Naive thymus-derived CD8-positive, alpha-beta T cell (primary cell): ENCODE data around the gene CD4. TPM values are rescaled to one million over a fixed set of nuclear protein-coding genes. Genes with fewer than 3 reads are reported as not detected.

Experiments
- ATAC-seq, 2 donors: fragments of 150-1000 bp; cut with Tn5 transposase in 1 of 2; sonication (Bioruptor Pico), chemical (Tn5 transposase) in 1 of 2; 1 replicate in 1 of 2; 2 replicates in 1 of 2; pipeline ENCODE4 v1.10.0; 2021; ENCODE audit warnings: mild to moderate bottlenecking in 2 of 2, moderate library complexity in 2 of 2
- POLR2A ChIA-PET: fragments of 350-600 bp; sonication (Branson Sonifier 250); formaldehyde crosslinking; loops from one replicate; lab custom pipeline; 2021; ENCODE audit warnings: antibody characterized with exemption; lab: Charles Lee
- DNase-seq, 10 donors: peaks; one replicate each; pipeline versions ENCODE4 v3.0.0 to v3.0.0-alpha.2; 2020 to 2022
- H3K27ac Mint-ChIP-seq, 10 donors: one replicate each; pipeline ENCODE4 v1.8.0; 2020 to 2022; ENCODE audit warnings: mild to moderate bottlenecking in 10 of 10, mixed read lengths in 10 of 10, moderate library complexity in 4 of 10, inconsistent platforms in 1 of 10
- H3K27me3 Mint-ChIP-seq, 5 donors: one replicate each; pipeline ENCODE4 v1.8.0; 2021 to 2022; ENCODE audit warnings: mixed read lengths in 5 of 5
- H3K36me3 Mint-ChIP-seq, 3 donors: one replicate each; pipeline ENCODE4 v1.8.0; 2020 to 2022; ENCODE audit warnings: mixed read lengths in 3 of 3, mild to moderate bottlenecking in 2 of 3, inconsistent platforms in 1 of 3
- H3K4me1 Mint-ChIP-seq, 4 donors: one replicate each; pipeline ENCODE4 v1.8.0; 2021 to 2022; ENCODE audit warnings: mixed read lengths in 4 of 4
- H3K4me3 Mint-ChIP-seq, 10 donors: one replicate each; pipeline ENCODE4 v1.8.0; 2020 to 2022; ENCODE audit warnings: mild to moderate bottlenecking in 10 of 10, mixed read lengths in 10 of 10, moderate library complexity in 6 of 10, inconsistent platforms in 1 of 10
- H3K9me3 Mint-ChIP-seq, 9 donors: one replicate each; pipeline ENCODE4 v1.8.0; 2020 to 2022; ENCODE audit warnings: mixed read lengths in 9 of 9, mild to moderate bottlenecking in 3 of 9, inconsistent platforms in 1 of 9, moderate library complexity in 1 of 9
- polyA plus RNA-seq, 3 donors: library from polyadenylated mRNA; unstranded; fragments of 300-500 nt; fragmentation: Illumina TruSeq; gene quantifications; one replicate each; pipeline ENCODE4 v1.2.3, GENCODE V29; 2021
- total RNA-seq, 8 experiments: library from RNA in 2 of 8; stranded (reverse) in 2 of 8; gene quantifications; one replicate each; pipeline ENCODE4 v1.2.3 and lab custom pipeline; 2021 to 2026

The CD4 gene
- total and polyA plus RNA-seq, 5 experiments from 2014 or later = 0.39 to 1.5 (median 1.3) TPM

- Mint-ChIP-seq H3K27me3 (peaks cover 19 to 80% (median 61%) of the 10 kb centered on the region in 5 donors), H3K4me1 (peaks cover 20 to 46% (median 41%) of the 10 kb centered on the region in 4 donors), H3K27ac (peak within 1 kb of the TSS in 7 of 10 donors; percentile 41 to 90 (median 67)), H3K4me3 (peak within 1 kb of the TSS; percentile 54 to 94 (median 72)), H3K9me3 (no peaks in the 10 kb centered on the region), H3K36me3 (no peaks in the 10 kb centered on the region)
- DNase-seq (peak in 1 of 10 donors; percentile 51), ATAC-seq (peak in 1 of 2 donors; percentile 46)
- POLR2A ChIA-PET = no interaction called here
These were observed 17.0 kb upstream of the CD4 start, which contains the start of gene LAG3 for GRCh38 chr12:6772331-6772695. Gene LAG3 (plus strand): TSS chr12:6772520. CDS start chr12:6772853, 333 bp downstream.

GRCh38 chr12:6772726-6773589, 16.4 kb upstream of the CD4 start:
- H3K4me1 Mint-ChIP-seq = peaks cover 20 to 40% (median 36%) of the 10 kb centered on the region in 4 donors
- no peaks in the 10 kb centered on the region for H3K9me3 Mint-ChIP-seq
- no peaks in the 10 kb centered on the region for H3K36me3 Mint-ChIP-seq
- H3K27me3 Mint-ChIP-seq = peaks cover 15 to 80% (median 54%) of the 10 kb centered on the region in 5 donors
- peak overlapping the region in 2 of 10 donors; percentile 43 to 79 for H3K27ac Mint-ChIP-seq
- H3K4me3 Mint-ChIP-seq = peak overlapping the region in 9 of 10 donors; percentile 30 to 94 (median 64)
- ATAC-seq (no peak), DNase-seq (peak in 1 of 10 donors; percentile 45)
- POLR2A ChIA-PET = interaction anchor here (0.6 to 1.6 kb wide), 4 partner anchors 9 to 56 kb away, joined by 3 to 5 read pairs (median 4); partner anchors contain the start of gene MLF2

DNA sequence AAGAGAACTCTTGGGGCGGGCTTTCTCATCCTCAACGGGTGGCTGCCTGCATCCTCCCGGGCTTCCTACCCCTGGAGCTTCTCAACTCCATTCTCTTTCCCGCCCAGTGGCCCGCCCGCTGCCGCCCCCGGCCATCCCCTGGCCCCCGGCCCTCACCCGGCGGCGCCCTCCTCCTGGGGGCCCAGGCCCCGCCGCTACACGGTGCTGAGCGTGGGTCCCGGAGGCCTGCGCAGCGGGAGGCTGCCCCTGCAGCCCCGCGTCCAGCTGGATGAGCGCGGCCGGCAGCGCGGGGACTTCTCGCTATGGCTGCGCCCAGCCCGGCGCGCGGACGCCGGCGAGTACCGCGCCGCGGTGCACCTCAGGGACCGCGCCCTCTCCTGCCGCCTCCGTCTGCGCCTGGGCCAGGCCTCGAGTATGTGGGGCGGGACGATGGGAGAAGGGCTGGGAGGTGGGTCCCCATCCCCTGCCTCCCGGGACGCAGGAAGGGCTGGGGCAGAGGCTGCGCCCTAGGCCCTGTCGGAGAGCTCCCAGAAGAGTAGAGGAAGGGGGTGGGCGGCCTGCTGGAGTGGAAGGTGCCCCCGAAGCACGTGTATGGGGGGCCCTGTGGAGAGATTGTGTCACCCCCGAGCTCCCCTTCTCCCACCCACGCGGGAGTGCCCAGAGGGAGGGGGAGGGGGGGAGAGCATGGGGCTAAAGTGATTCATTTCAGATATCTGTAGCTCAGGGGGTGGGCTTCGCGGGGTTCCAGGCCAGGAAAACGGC, 15.6 kb upstream of the CD4 start:
- H3K27me3 Mint-ChIP-seq = peaks cover 13 to 80% (median 50%) of the 10 kb centered on the region in 5 donors
- peaks cover 25 to 47% (median 41%) of the 10 kb centered on the region in 4 donors for H3K4me1 Mint-ChIP-seq
- peak in 1 of 2 donors; percentile 38 for ATAC-seq
- H3K4me3 Mint-ChIP-seq = peak overlapping the region in 9 of 10 donors; percentile 58 to 94 (median 81)
- peak in 1 of 10 donors; percentile 58 for DNase-seq
- H3K27ac Mint-ChIP-seq = peak overlapping the region in 6 of 10 donors; percentile 39 to 98 (median 85)
- H3K36me3 Mint-ChIP-seq = no peaks in the 10 kb centered on the region
- POLR2A ChIA-PET = interaction anchor here (1.1 to 1.7 kb wide), 4 partner anchors 13 to 55 kb away, joined by 3 to 5 read pairs (median 5); partner anchors contain the start of gene MLF2
- H3K9me3 Mint-ChIP-seq = no peaks in the 10 kb centered on the region

DNA sequence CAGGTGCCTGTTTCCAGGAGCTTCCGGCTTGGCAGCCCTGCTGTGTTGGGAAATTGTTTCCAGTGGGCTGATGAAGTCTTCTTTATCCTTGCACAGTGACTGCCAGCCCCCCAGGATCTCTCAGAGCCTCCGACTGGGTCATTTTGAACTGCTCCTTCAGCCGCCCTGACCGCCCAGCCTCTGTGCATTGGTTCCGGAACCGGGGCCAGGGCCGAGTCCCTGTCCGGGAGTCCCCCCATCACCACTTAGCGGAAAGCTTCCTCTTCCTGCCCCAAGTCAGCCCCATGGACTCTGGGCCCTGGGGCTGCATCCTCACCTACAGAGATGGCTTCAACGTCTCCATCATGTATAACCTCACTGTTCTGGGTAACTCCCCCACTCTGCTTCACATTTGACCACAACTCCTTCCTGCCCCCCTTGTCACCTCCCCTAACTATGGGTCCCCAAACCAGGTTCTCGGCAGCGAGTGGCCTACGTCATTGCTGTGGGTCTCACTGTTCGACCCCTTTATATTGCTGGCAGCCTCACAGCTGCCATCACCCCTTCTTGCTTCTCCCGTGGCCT, 14.7 kb upstream of the CD4 start:
- DNase-seq (peak in 5 of 10 donors; percentile 45 to 64 (median 53)), ATAC-seq (peak; percentile 25 to 71)
- Mint-ChIP-seq H3K9me3 (no peaks in the 10 kb centered on the region), H3K4me1 (peaks cover 30 to 51% (median 45%) of the 10 kb centered on the region in 4 donors), H3K36me3 (no peaks in the 10 kb centered on the region), H3K27ac (peak overlapping the region; percentile 19 to 98 (median 84)), H3K4me3 (peak overlapping the region; percentile 70 to 94 (median 80)), H3K27me3 (peaks cover 11 to 74% (median 42%) of the 10 kb centered on the region in 5 donors)
- POLR2A ChIA-PET = interaction anchor here (1.6 to 1.7 kb wide), 2 partner anchors 12 to 17 kb away, joined by 5 read pairs; no protein-coding TSS in a partner anchor

GRCh38 chr12:6775185-6776174, 13.8 kb upstream of the CD4 start:
- POLR2A ChIA-PET = interaction anchor here (1.7 kb wide), 1 partner anchor 17 kb away, joined by 5 read pairs; no protein-coding TSS in a partner anchor
- no peaks in the 10 kb centered on the region for H3K36me3 Mint-ChIP-seq
- H3K27me3 Mint-ChIP-seq = peaks cover 11 to 65% (median 36%) of the 10 kb centered on the region in 5 donors
- peak overlapping the region in 8 of 10 donors; percentile 41 to 98 (median 84) for H3K27ac Mint-ChIP-seq
- DNase-seq (peak in 1 of 10 donors; percentile 54), ATAC-seq (no peak)
- H3K4me3 Mint-ChIP-seq = peak overlapping the region; percentile 70 to 94 (median 80)
- peaks cover 30 to 51% (median 45%) of the 10 kb centered on the region in 4 donors for H3K4me1 Mint-ChIP-seq
- H3K9me3 Mint-ChIP-seq = no peaks in the 10 kb centered on the region

GRCh38 chr12:6777386-6777785, 11.9 kb upstream of the CD4 start:
- Mint-ChIP-seq H3K27me3 (peaks cover 7 to 46% (median 28%) of the 10 kb centered on the region in 5 donors), H3K9me3 (no peaks in the 10 kb centered on the region), H3K27ac (peak overlapping the region in 3 of 10 donors; percentile 17 to 44 (median 18)), H3K36me3 (no peaks in the 10 kb centered on the region), H3K4me3 (peak overlapping the region in 1 of 10 donors; percentile 15), H3K4me1 (peaks cover 24 to 37% (median 36%) of the 10 kb centered on the region in 4 donors)
- POLR2A ChIA-PET = interaction anchor here (1.4 to 2.0 kb wide), 2 partner anchors 10 to 53 kb away, joined by 3 to 7 read pairs; no protein-coding TSS in a partner anchor
- ATAC-seq = no peak
- DNase-seq = no peak

DNA sequence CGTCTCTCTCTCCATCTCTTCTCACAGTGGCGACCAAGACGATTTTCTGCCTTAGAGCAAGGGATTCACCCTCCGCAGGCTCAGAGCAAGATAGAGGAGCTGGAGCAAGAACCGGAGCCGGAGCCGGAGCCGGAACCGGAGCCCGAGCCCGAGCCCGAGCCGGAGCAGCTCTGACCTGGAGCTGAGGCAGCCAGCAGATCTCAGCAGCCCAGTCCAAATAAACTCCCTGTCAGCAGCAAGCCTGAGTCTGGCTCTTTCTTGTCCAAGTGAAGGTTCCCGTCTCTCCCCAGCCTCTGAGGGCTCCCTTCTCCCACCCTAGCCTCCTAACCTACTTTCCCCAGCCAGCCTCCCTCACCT, 11.1 kb upstream of the CD4 start:
- H3K36me3 Mint-ChIP-seq = no peaks in the 10 kb centered on the region
- H3K4me1 Mint-ChIP-seq = peaks cover 22 to 32% (median 31%) of the 10 kb centered on the region in 4 donors
- DNase-seq (no peak), ATAC-seq (no peak)
- H3K27ac Mint-ChIP-seq = peak overlapping the region in 6 of 10 donors; percentile 30 to 91 (median 68)
- no peaks in the 10 kb centered on the region for H3K9me3 Mint-ChIP-seq
- H3K27me3 Mint-ChIP-seq = peaks cover 7 to 42% (median 23%) of the 10 kb centered on the region in 5 donors
- POLR2A ChIA-PET = interaction anchor here (0.7 to 2.0 kb wide), 5 partner anchors 11 to 229 kb away, joined by 3 to 19 read pairs (median 3); partner anchors contain the start of gene MLF2
- peak overlapping the region; percentile 80 to 93 (median 87) for H3K4me3 Mint-ChIP-seq

GRCh38 chr12:6778574-6779550, 10.5 kb upstream of the CD4 start:
- Mint-ChIP-seq H3K4me1 (peaks cover 20 to 29% (median 28%) of the 10 kb centered on the region in 4 donors), H3K4me3 (peak overlapping the region; percentile 80 to 93 (median 87)), H3K36me3 (no peaks in the 10 kb centered on the region), H3K27me3 (peaks cover 7 to 36% (median 21%) of the 10 kb centered on the region in 5 donors), H3K27ac (peak overlapping the region; percentile 0 to 91 (median 76)), H3K9me3 (no peaks in the 10 kb centered on the region)
- ATAC-seq (peak; percentile 85 to 94), DNase-seq (peak; percentile 73 to 93 (median 84))
- POLR2A ChIA-PET = interaction anchor here (0.7 to 2.0 kb wide), 6 partner anchors 12 to 230 kb away, joined by 3 to 19 read pairs (median 3); partner anchors contain the start of gene MLF2

- H3K36me3 Mint-ChIP-seq = no peaks in the 10 kb centered on the region
- POLR2A ChIA-PET = interaction anchor here (1.0 to 2.0 kb wide), 2 partner anchors 12 to 27 kb away, joined by 3 to 19 read pairs; partner anchors contain the start of gene MLF2
- DNase-seq = peak in 1 of 10 donors; percentile 48
- peak overlapping the region in 1 of 10 donors; percentile 91 for H3K27ac Mint-ChIP-seq
- no peaks in the 10 kb centered on the region for H3K9me3 Mint-ChIP-seq
- peaks cover 15 to 20% (median 18%) of the 10 kb centered on the region in 4 donors for H3K4me1 Mint-ChIP-seq
- peaks cover 3 to 29% (median 13%) of the 10 kb centered on the region in 5 donors for H3K27me3 Mint-ChIP-seq
- ATAC-seq = no peak
- peak overlapping the region in 1 of 10 donors; percentile 87 for H3K4me3 Mint-ChIP-seq
These were observed 9.5 kb upstream of the CD4 start for GRCh38 chr12:6779708-6780432.
